ENCODE results near the gene OPN4.
A peak's percentile ranks its signal among the peaks of the same experiment; 100 is the strongest.
"Not testable (repeated sequence)": the region's sequence is repeated elsewhere in the genome, so short reads cannot be mapped to it uniquely, and the experiment has no call there.

The OPN4 gene

DNA sequence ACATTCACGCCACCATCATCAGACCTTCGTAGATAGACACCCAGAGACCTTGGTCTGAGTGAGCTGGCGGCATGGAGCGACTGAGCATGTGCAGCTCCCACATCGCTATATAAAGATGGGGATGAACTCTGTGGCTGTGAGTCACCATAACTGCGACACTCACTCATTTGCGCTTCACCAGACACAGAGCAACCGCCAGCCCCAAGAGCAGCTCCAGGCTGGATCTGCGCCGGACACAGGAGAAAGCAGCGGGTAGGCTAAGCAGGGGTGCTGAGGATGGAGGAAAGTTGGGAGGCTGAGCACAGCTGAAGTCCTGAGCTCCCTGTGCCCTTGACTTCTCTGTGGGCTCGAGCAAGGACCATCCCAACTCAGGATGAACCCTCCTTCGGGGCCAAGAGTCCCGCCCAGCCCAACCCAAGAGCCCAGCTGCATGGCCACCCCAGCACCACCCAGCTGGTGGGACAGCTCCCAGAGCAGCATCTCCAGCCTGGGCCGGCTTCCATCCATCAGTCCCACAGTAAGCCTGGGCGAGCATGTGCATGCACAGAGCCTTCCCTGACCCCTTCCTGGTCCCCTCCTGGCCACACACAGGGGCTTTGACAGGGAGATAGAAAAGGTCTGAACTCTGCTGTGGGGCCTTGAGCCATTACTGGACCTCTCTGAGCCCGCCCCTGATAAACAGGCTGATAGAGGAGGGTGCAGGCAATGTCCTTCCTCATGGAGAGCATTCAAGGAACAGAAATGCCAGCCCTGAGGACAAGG is at the start of gene OPN4:
Gene OPN4 (plus strand): TSS at position 137 of the 762 bp plus-strand sequence. CDS start 237 bp downstream, at position 374.
- H3K4me3 ChIP-seq (ENCODE audit: low read depth, low read length), result no peak within 1 kb of the TSS
- DNase-seq (ENCODE audit: low read depth), result no peak

DNA sequence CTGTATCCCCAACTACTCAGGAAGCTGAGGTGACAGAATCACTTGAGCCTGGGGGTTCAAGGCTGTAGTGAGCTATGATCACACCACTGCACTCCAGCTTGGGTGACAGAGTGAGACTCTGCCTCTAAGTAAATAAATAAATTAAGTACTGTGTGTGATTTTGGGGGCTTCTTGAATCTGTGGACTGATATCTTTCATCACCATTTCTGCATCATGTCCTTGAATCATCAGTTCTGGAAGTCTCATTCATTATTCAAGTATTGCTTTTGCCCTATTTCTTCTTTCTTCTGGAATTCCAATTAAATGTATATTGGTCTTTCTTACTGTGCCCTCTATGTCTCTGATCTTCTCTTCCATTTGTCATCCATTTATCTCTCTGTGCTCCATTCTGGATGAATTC is 46.7 kb upstream of the OPN4 start:
- no peak for DNase-seq (ENCODE audit: low read depth)
- H3K4me3 ChIP-seq (ENCODE audit: low read depth, low read length), result no peak overlapping the region

GRCh38 chr10:86609920-86610319 is 44.4 kb upstream of the OPN4 start:
- no peak for DNase-seq (ENCODE audit: low read depth)
- H3K4me3 ChIP-seq (ENCODE audit: low read depth, low read length), result no peak overlapping the region

- no peak for DNase-seq (ENCODE audit: low read depth)
Observed at GRCh38 chr10:86611386-86611785, 43.0 kb upstream of the OPN4 start.

DNA sequence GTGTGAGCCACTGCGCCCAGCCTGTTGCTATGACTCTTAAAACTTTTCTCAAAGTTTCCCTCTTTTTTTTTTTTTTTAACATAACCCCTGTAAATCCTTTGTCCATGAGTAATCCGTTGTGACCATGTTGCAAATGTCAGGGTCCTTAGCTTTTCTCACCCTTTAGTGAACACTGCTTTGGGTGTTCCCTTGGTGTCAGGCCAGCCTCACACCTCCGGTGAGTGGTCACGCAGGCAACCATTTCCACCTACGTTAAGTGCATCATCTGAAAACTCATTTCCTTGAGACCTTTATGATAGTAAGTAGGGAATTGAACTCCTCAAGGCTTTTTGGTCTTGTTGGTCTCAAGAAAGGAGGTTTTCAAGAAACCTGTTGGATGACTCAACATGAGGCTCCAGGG is 41.3 kb upstream of the OPN4 start:
- no peak for DNase-seq (ENCODE audit: low read depth)
- H3K4me3 ChIP-seq (ENCODE audit: low read depth, low read length), result no peak overlapping the region

More at GRCh38 chr10:86611386-86611785, 43.0 kb upstream of the OPN4 start:
- no peak overlapping the region for H3K4me3 ChIP-seq (ENCODE audit: low read depth, low read length)

GRCh38 chr10:86613905-86614304 is 40.4 kb upstream of the OPN4 start:
- DNase-seq (ENCODE audit: low read depth), result no peak
- no peak overlapping the region for H3K4me3 ChIP-seq (ENCODE audit: low read depth, low read length)

GRCh38 chr10:86614853-86615252 is 39.5 kb upstream of the OPN4 start:
- DNase-seq (ENCODE audit: low read depth), result no peak

DNA sequence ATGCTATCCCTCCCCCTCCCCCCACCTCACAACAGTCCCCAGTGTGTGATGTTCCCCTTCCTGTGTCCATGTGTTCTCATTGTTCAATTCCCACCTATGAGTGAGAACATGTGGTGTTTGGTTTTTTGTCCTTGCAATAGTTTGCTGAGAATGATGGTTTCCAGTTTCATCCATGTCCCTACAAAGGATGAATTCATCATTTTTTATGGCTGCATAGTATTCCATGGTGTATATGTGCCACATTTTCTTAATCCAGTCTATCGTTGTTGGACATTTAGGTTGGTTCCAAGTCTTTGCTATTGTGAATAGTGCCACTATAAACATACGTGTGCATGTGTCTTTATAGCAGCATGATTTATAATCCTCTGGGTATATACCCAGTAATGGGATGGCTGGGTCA is 37.1 kb upstream of the OPN4 start:
- DNase-seq (ENCODE audit: low read depth); H3K4me3 ChIP-seq (ENCODE audit: low read depth, low read length): not testable (repeated sequence)

More at GRCh38 chr10:86614853-86615252, 39.5 kb upstream of the OPN4 start:
- H3K4me3 ChIP-seq (ENCODE audit: low read depth, low read length), result no peak overlapping the region

DNA sequence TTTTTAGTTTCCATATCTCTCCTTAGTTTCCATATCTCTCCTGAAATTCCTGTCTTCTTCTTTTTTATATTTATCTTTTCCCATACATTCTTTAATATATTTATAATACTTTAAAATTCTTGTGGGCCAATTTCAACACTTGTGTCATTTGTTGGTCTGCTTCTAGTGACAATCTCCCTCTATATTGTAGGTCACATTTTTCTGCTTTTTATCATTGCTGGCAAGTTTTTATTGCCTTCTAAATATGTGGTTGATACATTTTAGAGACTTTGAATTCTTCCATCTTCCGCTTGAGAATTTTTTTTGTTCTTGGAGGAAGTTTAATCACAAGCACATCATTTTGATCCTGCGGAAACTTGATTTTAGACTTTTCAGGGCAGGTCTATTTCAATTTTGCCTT is 26.0 kb upstream of the OPN4 start:
- no peak for DNase-seq (ENCODE audit: low read depth)
- H3K4me3 ChIP-seq (ENCODE audit: low read depth, low read length), result no peak overlapping the region

DNA sequence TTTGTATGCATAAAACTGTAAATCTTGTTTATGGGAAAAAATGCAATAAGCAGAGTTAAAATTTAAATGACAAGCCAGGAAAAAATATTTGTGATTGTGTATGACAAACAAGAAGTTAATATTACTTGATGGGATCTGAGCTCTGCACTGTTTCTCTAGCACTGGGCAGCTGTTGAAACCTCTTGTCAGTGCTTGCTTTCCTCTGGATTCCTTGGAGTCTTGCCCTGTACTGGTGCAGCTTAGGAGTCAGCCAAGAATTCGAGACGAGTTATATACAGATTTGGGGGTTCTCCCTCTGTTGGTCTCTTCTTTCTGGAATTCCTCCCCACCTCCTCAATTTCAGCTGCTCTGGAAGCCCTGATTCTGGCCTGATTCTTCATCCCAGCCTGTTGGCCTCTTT is 24.3 kb upstream of the OPN4 start:
- no peak overlapping the region for H3K4me3 ChIP-seq (ENCODE audit: low read depth, low read length)
- no peak for DNase-seq (ENCODE audit: low read depth)

GRCh38 chr10:86632009-86632800 is 22.1 kb upstream of the OPN4 start:
- H3K4me3 ChIP-seq (ENCODE audit: low read depth, low read length), result peak overlapping the region; percentile 37
- no peak for DNase-seq (ENCODE audit: low read depth)

DNA sequence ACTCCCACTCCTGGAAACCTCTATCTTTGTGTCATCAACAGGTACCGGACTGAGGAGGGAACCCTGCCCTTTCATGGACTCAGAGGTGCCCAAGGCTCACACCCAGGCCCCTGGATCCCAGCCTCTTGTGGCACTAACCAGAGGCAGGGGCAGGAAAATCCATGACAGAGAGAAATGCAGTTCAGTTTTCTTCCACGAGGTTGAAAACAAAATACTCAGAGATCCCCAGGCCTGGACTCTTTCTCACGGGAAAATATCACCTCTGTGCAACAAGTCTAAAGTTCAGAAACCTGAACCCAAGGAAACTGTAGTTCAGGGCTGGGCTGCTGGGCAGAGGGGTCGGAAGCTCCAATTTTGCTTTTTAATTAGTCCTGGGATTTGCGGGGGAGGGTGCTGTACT is 21.4 kb upstream of the OPN4 start:
- no peak for DNase-seq (ENCODE audit: low read depth)
- no peak overlapping the region for H3K4me3 ChIP-seq (ENCODE audit: low read depth, low read length)

GRCh38 chr10:86635402-86635801 is 18.9 kb upstream of the OPN4 start:
- H3K4me3 ChIP-seq (ENCODE audit: low read depth, low read length), result no peak overlapping the region
- no peak for DNase-seq (ENCODE audit: low read depth)

GRCh38 chr10:86636311-86636710 is 18.0 kb upstream of the OPN4 start:
- no peak overlapping the region for H3K4me3 ChIP-seq (ENCODE audit: low read depth, low read length)
- no peak for DNase-seq (ENCODE audit: low read depth)

DNA sequence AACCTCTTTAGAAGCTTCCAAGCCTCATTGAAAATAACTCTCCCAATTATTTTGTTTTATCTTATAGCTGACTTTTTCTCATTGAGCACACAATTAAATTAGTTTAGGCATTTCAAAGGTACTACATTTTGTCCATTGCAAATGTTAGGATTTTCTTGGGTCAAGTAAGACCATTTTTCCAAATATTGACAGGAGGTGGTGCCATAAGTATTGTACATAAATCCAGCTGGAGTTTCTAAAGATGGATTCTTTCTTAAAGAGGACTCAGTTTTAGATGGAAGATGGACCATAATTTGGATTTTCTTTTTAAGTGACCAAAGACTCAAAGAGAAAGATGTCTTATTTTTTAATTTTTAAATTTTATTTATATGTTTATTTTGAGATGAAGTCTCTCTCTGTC is 12.3 kb upstream of the OPN4 start:
- no peak for DNase-seq (ENCODE audit: low read depth)
- no peak overlapping the region for H3K4me3 ChIP-seq (ENCODE audit: low read depth, low read length)

DNA sequence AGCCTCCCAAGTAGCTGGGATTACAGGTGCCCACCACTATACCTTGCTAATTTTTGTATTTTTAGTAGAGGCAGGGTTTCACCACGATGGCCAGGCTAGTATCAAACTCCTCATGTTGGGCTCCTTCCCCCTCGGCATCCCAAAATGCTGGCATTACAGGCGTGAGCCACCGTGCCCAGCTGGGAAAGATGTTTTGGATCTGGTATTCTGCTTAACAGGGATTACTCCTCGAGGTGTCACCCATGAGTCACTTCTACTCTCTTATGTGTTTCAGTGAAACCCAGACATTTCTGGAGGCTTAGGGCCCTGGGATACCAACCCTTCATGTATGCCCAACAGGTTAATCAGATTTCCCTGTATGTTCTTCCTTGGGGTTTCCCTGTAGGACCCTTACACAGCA is 11.8 kb upstream of the OPN4 start:
- no peak overlapping the region for H3K4me3 ChIP-seq (ENCODE audit: low read depth, low read length)
- DNase-seq (ENCODE audit: low read depth), result no peak

DNA sequence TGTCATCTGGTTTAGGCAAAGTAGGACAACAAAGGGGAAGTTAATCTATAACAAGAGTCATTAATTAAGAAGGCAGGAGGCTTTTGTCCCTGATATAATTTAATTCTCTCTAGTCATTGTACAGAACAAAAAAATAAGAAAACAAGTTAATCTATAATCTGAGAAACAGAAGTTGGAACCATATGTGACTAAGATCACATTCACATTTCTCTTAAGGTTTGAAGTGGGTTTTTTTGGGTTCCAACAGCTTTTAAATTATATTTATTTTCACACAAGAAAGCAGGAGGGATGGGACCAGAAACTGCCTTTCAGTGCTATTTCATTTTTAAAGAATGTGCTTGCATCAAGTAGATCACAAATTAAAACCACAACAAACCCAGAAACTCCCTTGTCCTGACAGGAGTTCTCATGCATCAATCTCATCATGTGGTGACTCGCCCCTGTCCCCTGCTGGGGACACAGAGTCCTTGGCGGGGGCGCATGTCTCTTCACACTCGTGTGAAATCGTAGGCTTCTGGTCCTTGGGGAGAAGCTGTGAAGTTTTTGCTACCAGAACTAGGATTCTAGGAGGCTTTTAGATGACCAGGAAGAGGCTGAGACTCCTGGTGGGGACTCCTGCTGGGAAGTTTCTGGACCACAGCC is 10.1 kb upstream of the OPN4 start:
- peak; percentile 43 for DNase-seq (ENCODE audit: low read depth)
- H3K4me3 ChIP-seq (ENCODE audit: low read depth, low read length), result no peak overlapping the region

DNA sequence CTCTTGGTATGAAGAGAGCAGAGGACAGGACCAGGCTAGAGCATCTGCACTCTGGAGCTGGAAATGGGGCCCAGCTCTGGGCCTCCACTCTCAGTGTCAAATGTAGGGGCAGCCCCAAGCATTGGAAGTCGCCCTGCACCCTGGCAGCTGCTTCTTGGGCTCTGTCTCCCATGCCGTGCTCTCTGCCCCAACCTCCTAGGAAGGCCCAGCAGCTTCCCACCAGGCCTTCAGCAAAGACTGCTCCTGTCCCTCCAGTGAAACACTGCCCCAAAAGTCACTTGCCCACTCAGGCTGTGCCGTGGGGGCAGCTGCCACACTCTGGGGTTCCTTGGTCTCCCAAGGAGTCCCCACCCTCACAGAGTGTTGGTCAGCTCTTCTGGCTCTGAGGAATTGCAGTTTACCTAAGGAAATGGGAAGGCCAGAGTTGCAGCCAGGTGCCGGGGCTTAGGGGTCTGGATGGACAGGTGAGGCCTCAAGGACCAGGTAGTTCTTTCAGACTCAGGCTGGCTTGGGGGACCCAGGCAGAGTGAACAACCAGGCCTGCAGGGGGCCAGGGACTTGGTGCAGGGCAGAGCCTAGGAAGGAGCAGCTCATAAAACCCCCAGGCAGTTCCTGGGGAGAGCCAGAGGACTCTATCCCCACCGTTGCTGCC is 9.4 kb upstream of the OPN4 start:
- DNase-seq (ENCODE audit: low read depth), result no peak
- H3K4me3 ChIP-seq (ENCODE audit: low read depth, low read length), result no peak overlapping the region

DNA sequence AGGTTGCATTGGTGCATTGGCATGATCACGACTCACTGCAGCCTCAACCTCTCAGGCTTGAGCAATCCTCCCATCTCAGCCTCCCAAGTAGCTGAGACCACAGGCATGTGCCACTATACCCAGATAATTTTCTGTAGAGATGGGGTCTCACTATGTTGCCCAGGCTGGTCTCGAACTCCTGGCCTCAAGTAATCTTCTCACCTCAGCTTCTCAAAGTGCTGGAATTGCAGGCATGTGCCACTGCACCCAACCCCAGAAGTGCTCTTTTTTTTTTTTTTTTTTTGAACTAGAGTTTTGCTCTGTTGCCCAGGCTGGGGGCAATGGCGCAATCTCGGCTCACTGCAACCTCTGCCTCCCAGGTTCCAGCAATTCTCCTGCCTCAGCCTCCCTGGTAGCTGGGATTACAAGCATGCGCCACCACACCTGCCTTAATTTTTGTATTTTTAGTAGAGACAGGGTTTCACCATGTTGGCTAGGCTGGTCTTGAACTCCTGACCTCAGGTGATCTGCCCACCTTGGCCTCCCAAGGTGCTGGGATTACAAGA is 8.7 kb upstream of the OPN4 start:
- DNase-seq (ENCODE audit: low read depth); H3K4me3 ChIP-seq (ENCODE audit: low read depth, low read length): not testable (repeated sequence)

GRCh38 chr10:86646532-86646931 is 7.8 kb upstream of the OPN4 start:
- no peak overlapping the region for H3K4me3 ChIP-seq (ENCODE audit: low read depth, low read length)
- no peak for DNase-seq (ENCODE audit: low read depth)
